Prostate gland (tissue), 2 donors: ENCODE results near the gene WDR1.

Source experiments
- CTCF ChIP-seq, 4 experiments: fragments of 200-600 bp in 2 of 4; fragments of 450-650 bp in 2 of 4; sonication (generic) in 2 of 4; IDR thresholded peaks; 1 replicate in 3 of 4; 2 replicates in 1 of 4; pipeline ENCODE4 v1.5.1; 2016 to 2019; ENCODE audit warnings: antibody characterized with exemption in 4 of 4, mild to moderate bottlenecking in 2 of 4, moderate library complexity in 2 of 4
- POLR2A ChIP-seq: fragments of 450-650 bp; IDR thresholded peaks from one replicate; pipeline ENCODE4 v1.6.1; 2016; ENCODE audit warnings: antibody characterized with exemption, mild to moderate bottlenecking
- POLR2AphosphoS5 ChIP-seq: sonication (generic); formaldehyde crosslinking; IDR thresholded peaks from one replicate; pipeline ENCODE4 v1.6.1; 2017; ENCODE audit warnings: antibody characterized with exemption

DNA sequence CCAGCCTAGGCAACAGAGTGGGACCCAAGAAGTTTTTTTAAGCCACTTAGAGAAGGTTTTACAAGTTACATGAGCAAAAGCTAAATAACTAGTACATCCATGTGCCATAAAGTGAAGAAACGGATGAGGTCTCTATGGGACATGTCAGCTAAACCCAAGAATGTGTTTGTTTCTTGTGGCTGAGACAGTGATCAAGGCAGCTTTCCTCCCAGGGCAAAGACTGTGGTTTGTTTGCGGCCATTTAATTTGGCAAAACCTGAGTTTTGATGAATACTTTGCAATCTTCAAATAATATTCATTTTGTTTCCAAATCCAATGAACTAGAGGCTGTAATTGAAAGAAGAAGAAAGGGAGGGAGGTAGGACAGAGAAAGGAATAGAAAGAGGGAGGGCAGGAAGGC is 50.4 kb downstream of the WDR1 start:
- TF ChIP-seq CTCF (IDR thresholded peaks at IDR 0.05) (no peak), POLR2A (no peak), POLR2AphosphoS5 (no peak)
